Activated T-helper 2 cell treated with anti-CD3 and anti-CD28 coated beads, Interferon-gamma antibody, Interleukin-2, Interleukin-4, amounts not matched to agents 10 μg/mL and 5 μg/mL and 100 μg/mL, durations not matched to agents 14 hours and 24 hours and 36 hours (primary cell): ENCODE measurements around the gene TMEM30B. TPM values are rescaled to one million over a fixed set of nuclear protein-coding genes. Genes with fewer than 3 reads are reported as not detected.

Experiments
- DNase-seq: peaks from one replicate; pipeline ENCODE4 v3.0.0; 2021; ENCODE audit warnings: low spot score
- H3K27ac Mint-ChIP-seq: one replicate; pipeline ENCODE4 v1.8.0; 2021; ENCODE audit warnings: mixed read lengths
- H3K27me3 Mint-ChIP-seq: one replicate; pipeline ENCODE4 v1.8.0; 2021; ENCODE audit warnings: low read depth, mixed read lengths
- H3K36me3 Mint-ChIP-seq: one replicate; pipeline ENCODE4 v1.8.0; 2021; ENCODE audit warnings: low read depth, mixed read lengths
- H3K4me1 Mint-ChIP-seq: one replicate; pipeline ENCODE4 v1.8.0; 2021; ENCODE audit warnings: low read depth, mixed read lengths
- H3K4me3 Mint-ChIP-seq: one replicate; pipeline ENCODE4 v1.8.0; 2021; ENCODE audit warnings: low read depth, mild to moderate bottlenecking, moderate library complexity, mixed read lengths
- H3K9me3 Mint-ChIP-seq: one replicate; pipeline ENCODE4 v1.8.0; 2021; ENCODE audit warnings: mixed read lengths
- intact Hi-C: fragments of 100-400 bp; cut with micrococcal nuclease; formaldehyde crosslinking; loops from one replicate; pipeline ENCODE4 v1.15.1; 2023
- total RNA-seq: library from RNA; stranded (reverse); gene quantifications from 2 replicates; pipeline ENCODE4 v1.2.3, GENCODE V29; 2022

TMEM30B gene
- total RNA-seq, 1 donor from 2014 or later: 0.66 TPM

DNA sequence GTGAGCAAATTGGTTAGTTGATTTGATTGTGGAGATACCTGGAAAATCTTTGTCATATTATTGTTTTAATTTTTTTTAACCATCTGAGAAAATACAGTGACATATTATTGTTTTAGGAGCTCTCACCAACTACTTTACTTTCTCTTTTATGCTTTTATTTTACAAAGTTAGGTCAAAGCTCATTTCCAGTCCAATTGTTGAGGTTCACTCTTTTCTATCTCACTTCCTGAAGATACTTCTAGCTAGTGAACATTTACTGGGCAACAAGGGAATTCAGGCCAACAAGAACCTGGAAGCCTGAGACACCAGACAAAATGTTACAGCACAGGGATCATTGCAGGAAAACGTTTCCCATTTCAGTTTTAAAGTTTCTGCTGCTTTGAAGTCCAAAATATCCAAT lies 3.9 kb downstream of the TMEM30B start:
- H3K4me3 Mint-ChIP-seq: no peak overlapping the region
- peaks cover 2% of the 10 kb centered on the region for H3K4me1 Mint-ChIP-seq
- no peak overlapping the region for H3K27ac Mint-ChIP-seq
- H3K36me3 Mint-ChIP-seq: no peaks in the 10 kb centered on the region
- intact Hi-C loops: no loop called here
- no peak for DNase-seq
- H3K9me3 Mint-ChIP-seq: no peaks in the 10 kb centered on the region
- peaks cover 55% of the 10 kb centered on the region for H3K27me3 Mint-ChIP-seq

GRCh38 chr14:61271552-61271951 lies 9.6 kb downstream of the TMEM30B start:
- peaks cover 5% of the 10 kb centered on the region for H3K4me1 Mint-ChIP-seq
- H3K9me3 Mint-ChIP-seq: no peaks in the 10 kb centered on the region
- H3K27ac Mint-ChIP-seq: no peak overlapping the region
- H3K4me3 Mint-ChIP-seq: no peak overlapping the region
- peaks cover 54% of the 10 kb centered on the region for H3K27me3 Mint-ChIP-seq
- no peaks in the 10 kb centered on the region for H3K36me3 Mint-ChIP-seq
- DNase-seq: no peak
- intact Hi-C loops: no loop called here

DNA sequence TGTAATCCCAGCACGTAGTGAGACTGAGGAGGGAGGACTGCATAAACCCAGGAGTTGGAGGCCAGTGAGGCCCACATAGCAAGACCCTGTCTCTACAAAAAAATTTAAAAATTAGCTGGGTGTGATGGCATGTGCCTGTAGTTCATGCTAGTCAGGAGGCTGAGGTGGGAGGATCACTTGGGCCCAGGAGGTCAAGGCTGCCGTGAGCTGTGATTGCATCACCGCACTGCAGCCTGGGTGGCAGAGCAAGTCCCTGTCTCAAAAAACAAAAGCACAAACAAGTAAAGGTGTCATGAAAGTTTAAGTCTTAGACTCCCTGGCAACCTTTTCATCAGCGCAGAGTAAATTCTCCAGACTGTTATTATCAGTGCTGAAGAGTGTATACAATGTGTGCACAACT lies 10.4 kb downstream of the TMEM30B start:
- no peaks in the 10 kb centered on the region for H3K9me3 Mint-ChIP-seq
- no peak overlapping the region for H3K27ac Mint-ChIP-seq
- H3K36me3 Mint-ChIP-seq: no peaks in the 10 kb centered on the region
- peaks cover 55% of the 10 kb centered on the region for H3K27me3 Mint-ChIP-seq
- H3K4me3 Mint-ChIP-seq: no peak overlapping the region
- intact Hi-C loops: no loop called here
- no peak for DNase-seq
- H3K4me1 Mint-ChIP-seq: peaks cover 5% of the 10 kb centered on the region

DNA sequence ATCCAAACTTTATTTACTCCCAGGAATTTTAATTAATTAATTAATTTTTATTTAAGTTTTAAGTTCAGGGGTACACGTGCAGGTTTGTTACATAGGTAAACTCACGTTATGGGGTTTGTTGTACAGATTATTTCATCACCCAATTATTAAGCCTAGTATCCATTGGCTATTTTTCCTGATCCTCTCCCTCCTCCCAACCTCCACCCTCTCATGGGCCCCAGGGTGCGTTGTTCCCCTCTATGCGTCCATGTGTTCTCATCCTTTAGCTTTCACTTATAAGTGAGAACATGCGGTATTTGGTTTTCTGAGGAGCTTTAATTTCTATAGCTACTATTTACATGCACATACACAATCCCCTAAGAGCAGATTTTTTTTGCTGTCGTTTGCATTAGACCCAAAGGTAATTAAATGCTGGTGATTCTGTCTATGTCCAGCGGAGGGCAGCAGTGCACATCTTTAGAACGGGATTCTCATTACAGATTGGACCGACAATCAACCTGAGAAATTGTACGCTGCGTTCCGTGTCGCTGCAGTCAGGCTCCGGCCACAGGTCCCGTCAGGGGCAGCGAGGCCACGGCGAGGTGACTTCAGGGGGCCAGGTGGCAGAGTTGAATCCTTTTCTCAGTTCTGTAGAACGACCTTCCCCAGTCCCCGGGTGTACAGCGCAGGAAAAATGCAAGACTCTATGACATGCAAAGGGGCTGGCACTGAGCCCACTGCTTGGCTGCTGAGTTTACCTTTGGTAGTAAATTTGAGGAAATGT lies 11.6 kb downstream of the TMEM30B start:
- intact Hi-C loops: loop anchor here (1.0 to 10.0 kb wide), 3 partner anchors 17 to 858 kb away; no protein-coding TSS in a partner anchor
- no peak overlapping the region for H3K27ac Mint-ChIP-seq
- H3K4me1 Mint-ChIP-seq: peaks cover 5% of the 10 kb centered on the region
- H3K4me3 Mint-ChIP-seq: peak overlapping the region; percentile 54
- peaks cover 57% of the 10 kb centered on the region for H3K27me3 Mint-ChIP-seq
- H3K9me3 Mint-ChIP-seq: no peaks in the 10 kb centered on the region
- H3K36me3 Mint-ChIP-seq: no peaks in the 10 kb centered on the region
- DNase-seq: peak; percentile 70

DNA sequence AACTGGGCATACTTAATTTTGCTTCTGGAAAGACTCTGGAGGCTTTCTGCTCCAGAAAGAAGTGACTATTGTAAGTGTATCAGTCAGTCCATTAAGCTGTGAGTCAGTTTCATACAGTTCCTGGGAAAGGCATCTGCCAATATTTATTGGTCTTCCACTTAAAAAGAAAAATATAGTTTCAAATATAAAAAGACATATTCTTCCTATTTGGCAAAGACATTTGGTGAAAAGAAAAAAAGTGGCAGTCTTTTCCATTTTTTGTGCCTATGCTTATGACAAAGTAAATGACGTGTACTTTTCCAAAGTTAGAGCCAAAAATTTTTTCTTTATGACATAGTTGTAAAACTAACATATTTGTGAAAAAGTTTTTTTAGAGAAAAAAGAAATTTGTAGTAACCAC lies 12.3 kb downstream of the TMEM30B start:
- Mint-ChIP-seq H3K36me3 (no peaks in the 10 kb centered on the region), H3K9me3 (no peaks in the 10 kb centered on the region), H3K4me1 (peaks cover 5% of the 10 kb centered on the region), H3K4me3 (no peak overlapping the region), H3K27me3 (peaks cover 53% of the 10 kb centered on the region), H3K27ac (no peak overlapping the region)
- no peak for DNase-seq
- intact Hi-C loops: loop anchor here (1.0 to 10.0 kb wide), 3 partner anchors 17 to 858 kb away; no protein-coding TSS in a partner anchor

GRCh38 chr14:61266891-61267740 lies 14.0 kb downstream of the TMEM30B start:
- intact Hi-C loops: loop anchor here (5.0 to 10.0 kb wide), 2 partner anchors 568 to 860 kb away; no protein-coding TSS in a partner anchor
- no peaks in the 10 kb centered on the region for H3K36me3 Mint-ChIP-seq
- DNase-seq: no peak
- H3K27ac Mint-ChIP-seq: no peak overlapping the region
- H3K27me3 Mint-ChIP-seq: peaks cover 50% of the 10 kb centered on the region
- H3K4me3 Mint-ChIP-seq: no peak overlapping the region
- H3K4me1 Mint-ChIP-seq: peaks cover 5% of the 10 kb centered on the region
- no peaks in the 10 kb centered on the region for H3K9me3 Mint-ChIP-seq

- Mint-ChIP-seq H3K27ac (no peak overlapping the region), H3K4me3 (no peak overlapping the region), H3K9me3 (no peaks in the 10 kb centered on the region), H3K4me1 (peaks cover 5% of the 10 kb centered on the region), H3K36me3 (no peaks in the 10 kb centered on the region), H3K27me3 (peaks cover 46% of the 10 kb centered on the region)
- intact Hi-C loops: loop anchor here (5.0 to 10.0 kb wide), 2 partner anchors 568 to 861 kb away; no protein-coding TSS in a partner anchor
- no peak for DNase-seq
These were observed 14.7 kb downstream of the TMEM30B start for GRCh38 chr14:61266436-61266835.

- no peak for DNase-seq
- H3K27me3 Mint-ChIP-seq: peaks cover 54% of the 10 kb centered on the region
- intact Hi-C loops: loop anchor here (5.0 to 10.0 kb wide), 2 partner anchors 570 to 863 kb away; no protein-coding TSS in a partner anchor
These were observed 16.5 kb downstream of the TMEM30B start for GRCh38 chr14:61264651-61265050.

GRCh38 chr14:61264010-61264571 lies 17.0 kb downstream of the TMEM30B start:
- Mint-ChIP-seq H3K27ac (no peak overlapping the region), H3K27me3 (peaks cover 56% of the 10 kb centered on the region), H3K36me3 (no peaks in the 10 kb centered on the region), H3K4me3 (no peak overlapping the region), H3K9me3 (no peaks in the 10 kb centered on the region), H3K4me1 (no peaks in the 10 kb centered on the region)
- intact Hi-C loops: loop anchor here (10.0 kb wide), 1 partner anchor 571 kb away; no protein-coding TSS in a partner anchor
- DNase-seq: no peak

More at GRCh38 chr14:61264651-61265050, 16.5 kb downstream of the TMEM30B start:
- peaks cover 3% of the 10 kb centered on the region for H3K4me1 Mint-ChIP-seq
- H3K4me3 Mint-ChIP-seq: no peak overlapping the region
- H3K27ac Mint-ChIP-seq: no peak overlapping the region
- H3K9me3 Mint-ChIP-seq: no peaks in the 10 kb centered on the region
- H3K36me3 Mint-ChIP-seq: no peaks in the 10 kb centered on the region

DNA sequence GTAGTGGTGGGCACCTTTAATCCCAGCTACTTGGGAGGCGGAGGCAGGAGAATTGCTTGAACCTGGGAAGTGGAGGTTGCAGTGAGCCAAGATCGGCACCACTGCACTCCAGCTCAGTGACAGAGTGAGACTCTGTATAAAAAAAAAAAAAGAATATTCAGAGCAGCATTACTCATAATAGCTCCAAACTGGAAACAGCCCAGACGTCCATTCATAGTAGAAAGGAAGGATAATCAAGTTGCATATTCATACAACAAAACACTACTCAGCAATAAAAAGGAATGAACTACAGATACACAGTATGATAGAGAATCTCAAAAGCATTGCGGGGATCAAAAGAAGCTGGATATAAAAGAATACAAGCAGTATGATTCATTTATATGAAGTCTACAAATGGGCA lies 19.1 kb downstream of the TMEM30B start:
- H3K4me1 Mint-ChIP-seq: no peaks in the 10 kb centered on the region
- no peaks in the 10 kb centered on the region for H3K9me3 Mint-ChIP-seq
- no peak overlapping the region for H3K27ac Mint-ChIP-seq
- H3K27me3 Mint-ChIP-seq: peaks cover 61% of the 10 kb centered on the region
- H3K4me3 Mint-ChIP-seq: no peak overlapping the region
- H3K36me3 Mint-ChIP-seq: no peaks in the 10 kb centered on the region
- intact Hi-C loops: loop anchor here (10.0 kb wide), 1 partner anchor 573 kb away; no protein-coding TSS in a partner anchor
- DNase-seq: no peak

DNA sequence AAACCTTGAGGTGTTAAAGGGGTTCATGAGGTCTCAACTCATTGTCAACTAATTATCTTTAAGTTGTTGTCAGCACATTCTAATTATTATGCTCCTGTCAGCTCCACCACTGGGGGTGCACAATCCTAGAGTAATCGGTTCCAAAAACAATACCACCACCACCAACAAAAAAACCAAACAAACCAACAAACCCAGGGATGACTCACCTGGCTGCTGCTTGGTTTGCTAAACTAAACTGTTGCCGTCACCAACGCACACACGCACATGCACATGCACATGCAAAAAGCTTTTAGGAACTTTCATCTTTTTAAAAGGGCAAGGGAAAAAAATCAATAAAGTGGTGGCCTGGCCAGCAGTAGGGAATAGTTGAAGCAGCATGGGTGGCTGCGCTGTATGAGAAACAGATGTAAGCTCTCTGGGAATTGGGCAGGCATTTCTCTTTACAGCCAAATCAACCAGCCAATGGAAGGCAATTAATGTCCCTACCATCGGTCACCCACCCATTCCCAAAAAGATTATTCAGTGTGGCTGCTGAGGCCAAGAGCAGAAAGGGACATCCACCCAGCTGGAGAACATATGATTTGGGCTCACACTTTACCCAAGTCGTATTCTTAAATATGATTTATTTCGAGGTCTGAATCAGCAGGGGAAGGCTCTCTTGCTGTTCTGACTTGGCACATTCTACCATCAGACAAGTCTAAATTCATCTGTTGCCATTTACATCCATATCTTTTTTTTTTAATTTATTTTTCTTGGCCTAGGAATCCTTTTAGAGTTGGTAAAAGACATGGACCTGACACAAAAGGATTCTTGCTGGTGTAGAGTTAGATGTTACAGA lies 20.0 kb downstream of the TMEM30B start:
- no peaks in the 10 kb centered on the region for H3K36me3 Mint-ChIP-seq
- no peak overlapping the region for H3K4me3 Mint-ChIP-seq

DNA sequence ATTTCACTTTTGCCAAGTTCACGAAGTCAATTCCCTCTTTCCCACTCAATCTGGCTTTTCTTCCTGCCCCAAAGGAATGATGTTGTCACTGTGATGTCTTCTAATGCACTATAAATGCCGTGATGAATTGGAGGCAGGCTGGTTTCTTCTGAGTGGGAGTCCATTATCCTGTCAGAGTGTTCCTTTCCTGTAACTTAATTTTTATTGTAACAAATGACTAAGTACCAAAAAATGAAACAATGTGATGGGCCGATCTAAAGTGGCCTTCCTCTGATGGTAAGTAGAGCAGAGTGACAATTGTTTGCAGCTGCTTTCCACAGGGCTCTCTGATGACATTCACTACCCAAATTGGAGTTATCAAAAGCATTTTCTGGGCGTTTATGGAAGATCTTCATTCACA lies 22.2 kb downstream of the TMEM30B start:
- Mint-ChIP-seq H3K4me1 (no peaks in the 10 kb centered on the region), H3K27me3 (peaks cover 57% of the 10 kb centered on the region), H3K9me3 (no peaks in the 10 kb centered on the region), H3K4me3 (no peak overlapping the region), H3K27ac (no peak overlapping the region), H3K36me3 (no peaks in the 10 kb centered on the region)
- intact Hi-C loops: loop anchor here (10.0 kb wide), 2 partner anchors 534 to 744 kb away; partner anchors contain the start of gene SIX4
- DNase-seq: no peak

More for the DNA sequence above, 20.0 kb downstream of the TMEM30B start:
- no peaks in the 10 kb centered on the region for H3K9me3 Mint-ChIP-seq
- intact Hi-C loops: loop anchor here (10.0 kb wide), 1 partner anchor 574 kb away; no protein-coding TSS in a partner anchor
- H3K4me1 Mint-ChIP-seq: no peaks in the 10 kb centered on the region
- H3K27me3 Mint-ChIP-seq: peaks cover 62% of the 10 kb centered on the region
- no peak for DNase-seq
- H3K27ac Mint-ChIP-seq: no peak overlapping the region
